Measurements from ENCODE around the gene ZNF853. TPM values are rescaled to one million over a fixed set of nuclear protein-coding genes. Genes with fewer than 3 reads are reported as not detected.
"Not testable (repeated sequence)": the region's sequence is repeated elsewhere in the genome, so short reads cannot be mapped to it uniquely, and the experiment has no call there.

Gene ZNF853
- total RNA-seq, 2 donors from 2014 or later: 0.91 to 2.2 TPM

DNA sequence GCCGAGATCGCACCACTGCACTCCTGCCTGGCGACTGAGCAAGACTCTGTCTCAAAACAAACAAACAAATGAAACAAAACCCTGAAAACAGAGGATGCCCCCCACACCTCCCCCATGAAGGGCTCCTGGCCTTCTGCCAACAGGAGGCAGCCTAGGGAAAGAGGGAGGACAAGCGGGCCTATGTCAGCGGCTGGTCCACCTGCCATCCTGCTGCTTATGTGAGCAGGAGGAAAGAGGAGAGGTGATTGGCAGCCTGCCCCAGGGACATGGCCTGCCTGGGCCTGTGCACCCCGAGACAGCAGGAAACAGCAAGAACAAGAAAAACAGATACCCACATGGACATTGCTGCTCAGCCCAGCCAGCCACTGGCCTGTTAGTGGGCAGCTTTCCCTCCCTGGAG, 12.6 kb downstream of the ZNF853 start:
- Histone ChIP-seq H3K27me3 (no peaks in the 10 kb centered on the region), H3K36me3 (no peaks in the 10 kb centered on the region), H3K9ac (ENCODE audit: low read depth in 2 of 2, low read length in 2 of 2) (no peak overlapping the region), H3K4me1 (no peaks in the 10 kb centered on the region), H3K27ac (no peak overlapping the region), H3K4me3 (no peak overlapping the region), H3K9me3 (no peaks in the 10 kb centered on the region)
- intact Hi-C loops (cut with DNase I): no loop called here
- DNase-seq: no peak
- TF ChIP-seq, protein P1, sequence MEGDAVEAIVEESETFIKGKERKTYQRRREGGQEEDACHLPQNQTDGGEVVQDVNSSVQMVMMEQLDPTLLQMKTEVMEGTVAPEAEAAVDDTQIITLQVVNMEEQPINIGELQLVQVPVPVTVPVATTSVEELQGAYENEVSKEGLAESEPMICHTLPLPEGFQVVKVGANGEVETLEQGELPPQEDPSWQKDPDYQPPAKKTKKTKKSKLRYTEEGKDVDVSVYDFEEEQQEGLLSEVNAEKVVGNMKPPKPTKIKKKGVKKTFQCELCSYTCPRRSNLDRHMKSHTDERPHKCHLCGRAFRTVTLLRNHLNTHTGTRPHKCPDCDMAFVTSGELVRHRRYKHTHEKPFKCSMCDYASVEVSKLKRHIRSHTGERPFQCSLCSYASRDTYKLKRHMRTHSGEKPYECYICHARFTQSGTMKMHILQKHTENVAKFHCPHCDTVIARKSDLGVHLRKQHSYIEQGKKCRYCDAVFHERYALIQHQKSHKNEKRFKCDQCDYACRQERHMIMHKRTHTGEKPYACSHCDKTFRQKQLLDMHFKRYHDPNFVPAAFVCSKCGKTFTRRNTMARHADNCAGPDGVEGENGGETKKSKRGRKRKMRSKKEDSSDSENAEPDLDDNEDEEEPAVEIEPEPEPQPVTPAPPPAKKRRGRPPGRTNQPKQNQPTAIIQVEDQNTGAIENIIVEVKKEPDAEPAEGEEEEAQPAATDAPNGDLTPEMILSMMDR (IDR thresholded peaks at IDR 0.05): no peak

DNA sequence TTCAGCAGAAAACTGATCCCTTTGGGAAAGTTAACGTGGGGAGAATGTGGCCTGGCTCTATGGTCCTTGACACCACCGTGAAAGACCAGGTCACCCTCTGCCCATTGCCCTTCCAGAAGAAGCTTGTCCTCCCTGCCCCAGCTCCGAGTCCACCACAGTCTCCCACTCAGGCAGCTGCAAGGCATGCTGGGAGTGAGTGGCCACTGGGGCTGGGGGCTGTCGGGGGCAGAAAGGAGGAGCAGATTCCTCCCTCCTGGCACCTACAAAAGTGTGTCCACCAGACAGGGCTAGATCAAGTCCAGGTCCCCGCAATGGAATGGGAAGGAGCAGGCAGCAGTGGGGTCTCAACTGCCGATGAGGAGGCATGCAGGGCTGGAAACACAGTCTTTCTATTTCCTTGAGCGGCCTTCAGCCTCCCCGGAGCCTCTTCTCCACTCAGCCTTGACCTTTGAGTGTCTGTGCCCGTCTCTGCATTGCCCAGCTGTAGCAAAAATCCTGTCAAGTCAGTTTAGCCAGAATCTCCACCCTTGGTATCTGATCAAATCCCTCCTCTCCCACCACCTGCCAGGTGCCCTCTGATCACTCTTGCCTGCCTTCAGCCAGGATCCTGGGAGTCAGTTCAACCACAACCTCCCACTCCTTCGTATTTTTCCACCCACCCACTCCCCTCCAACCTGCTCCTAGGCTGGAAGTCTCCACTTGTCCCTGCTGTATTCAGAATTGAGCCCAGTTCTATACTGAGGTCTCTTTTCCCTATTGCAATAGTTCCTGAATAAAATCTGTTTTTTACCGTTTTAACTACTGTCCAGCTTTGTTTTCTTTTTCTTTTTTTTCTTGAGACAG, 14.8 kb downstream of the ZNF853 start:
- Histone ChIP-seq H3K9ac (ENCODE audit: low read depth in 2 of 2, low read length in 2 of 2) (no peak overlapping the region), H3K36me3 (no peaks in the 10 kb centered on the region), H3K27ac (no peak overlapping the region), H3K4me3 (no peak overlapping the region), H3K27me3 (no peaks in the 10 kb centered on the region), H3K4me1 (no peaks in the 10 kb centered on the region), H3K9me3 (no peaks in the 10 kb centered on the region)
- TF ChIP-seq, protein P1 (IDR thresholded peaks at IDR 0.05): no peak
- no peak for DNase-seq
- intact Hi-C loops (cut with DNase I): no loop called here

DNA sequence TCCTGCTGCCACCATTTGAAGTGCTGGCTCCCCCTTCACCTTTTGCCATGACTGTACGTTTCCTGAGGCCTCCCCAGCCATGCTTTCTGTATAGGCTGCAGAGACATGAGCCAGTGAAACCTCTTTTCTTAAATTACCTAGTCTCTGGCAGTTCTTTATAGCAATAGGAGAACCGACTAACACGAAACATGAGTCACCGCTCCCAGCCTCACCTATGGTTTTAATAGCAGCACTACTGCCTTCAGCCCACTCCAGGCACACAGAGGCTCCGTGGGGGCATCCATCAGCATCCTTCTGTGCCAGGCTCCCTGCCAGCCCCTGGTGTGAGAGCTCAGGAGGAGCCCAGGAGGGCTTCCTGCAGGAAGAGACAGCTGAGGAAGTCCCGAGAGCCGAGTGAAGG, 16.2 kb downstream of the ZNF853 start:
- H3K9me3 ChIP-seq: no peaks in the 10 kb centered on the region
- no peaks in the 10 kb centered on the region for H3K27me3 ChIP-seq
- no peak overlapping the region for H3K9ac ChIP-seq (ENCODE audit: low read depth in 2 of 2, low read length in 2 of 2)
- H3K27ac ChIP-seq: no peak overlapping the region
- TF ChIP-seq, protein P1 (IDR thresholded peaks at IDR 0.05): no peak
- no peak for DNase-seq
- no peaks in the 10 kb centered on the region for H3K36me3 ChIP-seq
- no peak overlapping the region for H3K4me3 ChIP-seq
- no peaks in the 10 kb centered on the region for H3K4me1 ChIP-seq
- intact Hi-C loops (cut with DNase I): no loop called here

DNA sequence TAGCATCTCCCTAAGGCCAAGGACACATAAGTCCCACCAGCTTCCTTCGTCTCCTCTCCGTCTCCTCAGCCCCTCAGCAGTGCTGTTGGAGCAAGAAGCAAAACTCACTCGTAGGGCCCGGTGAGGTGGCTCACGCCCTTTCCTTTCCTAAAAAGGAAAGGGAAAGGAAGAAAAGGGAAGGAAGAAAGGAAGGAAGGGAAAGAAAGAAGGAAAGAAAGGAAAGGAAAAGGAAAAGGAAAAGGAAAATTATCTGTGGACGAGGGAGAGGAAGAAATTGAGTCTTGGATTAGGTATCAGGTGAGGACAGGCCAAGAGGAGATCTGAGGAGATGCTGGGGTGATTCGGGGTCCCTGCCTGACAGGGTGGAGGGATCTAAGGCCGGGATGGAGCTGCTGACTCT, 18.6 kb downstream of the ZNF853 start:
- no peaks in the 10 kb centered on the region for H3K27me3 ChIP-seq

DNA sequence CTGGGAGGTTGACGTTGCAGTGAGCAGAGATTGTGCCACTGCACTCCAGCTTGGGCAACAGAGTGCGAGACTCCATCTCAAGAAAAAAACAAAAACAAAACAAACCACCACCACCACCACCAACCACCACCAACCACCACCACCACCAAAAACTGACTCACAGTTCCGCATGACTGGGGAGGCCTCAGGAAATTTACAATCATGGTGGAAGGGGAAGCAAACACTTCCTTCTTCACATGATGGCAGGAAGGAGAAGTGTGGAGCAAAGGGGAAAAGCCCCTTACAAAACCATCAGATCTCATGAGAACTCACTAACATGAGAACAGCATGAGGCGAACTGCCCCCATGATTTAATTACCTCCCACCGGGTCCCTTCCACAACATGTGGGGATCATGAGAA, 19.6 kb downstream of the ZNF853 start:
- H3K27me3 ChIP-seq; H3K9ac ChIP-seq (ENCODE audit: low read depth in 2 of 2, low read length in 2 of 2); H3K36me3 ChIP-seq; H3K27ac ChIP-seq; DNase-seq; intact Hi-C loops (cut with DNase I); H3K4me3 ChIP-seq; H3K9me3 ChIP-seq; H3K4me1 ChIP-seq: not testable (repeated sequence)

More for the DNA sequence above, 18.6 kb downstream of the ZNF853 start:
- no peak overlapping the region for H3K27ac ChIP-seq
- TF ChIP-seq, protein P1 (IDR thresholded peaks at IDR 0.05): no peak
- no peak overlapping the region for H3K4me3 ChIP-seq
- H3K9me3 ChIP-seq: no peaks in the 10 kb centered on the region
- intact Hi-C loops (cut with DNase I): no loop called here
- DNase-seq: no peak
- no peaks in the 10 kb centered on the region for H3K4me1 ChIP-seq
- H3K36me3 ChIP-seq: no peaks in the 10 kb centered on the region
- no peak overlapping the region for H3K9ac ChIP-seq (ENCODE audit: low read depth in 2 of 2, low read length in 2 of 2)
